Measurements from ENCODE around the gene IL17RB. TPM values are rescaled to one million over a fixed set of nuclear protein-coding genes. Genes with fewer than 3 reads are reported as not detected.

The IL17RB gene
- total RNA-seq, 1 experiment from 2014 or later: 9.8 TPM

GRCh38 chr3:53913401-53913800 lies 67.0 kb downstream of the IL17RB start:
- Mint-ChIP-seq H3K4me3 (no peak overlapping the region), H3K36me3 (ENCODE audit: insufficient read depth in 1 of 3, low read depth in 3 of 3) (no peaks in the 10 kb centered on the region), H3K4me1 (no peaks in the 10 kb centered on the region), H3K27ac (no peak overlapping the region), H3K9me3 (no peaks in the 10 kb centered on the region; a peak in 2 of 5 replicates), H3K27me3 (ENCODE audit: low read depth) (peaks cover 40% of the 10 kb centered on the region)
- Histone ChIP-seq H2BK120ac (ENCODE audit: low read depth, low read length, poor library complexity, severe bottlenecking) (no peak overlapping the region), H3K4me1 (ENCODE audit: insufficient read depth, low read length) (no peaks in the 10 kb centered on the region), H3K79me1 (ENCODE audit: insufficient read depth, low read depth, low read length, poor library complexity, severe bottlenecking) (no peaks in the 10 kb centered on the region), H2AK5ac (ENCODE audit: insufficient read length, low read length) (no peak overlapping the region), H2AFZ (ENCODE audit: low read length) (no peak overlapping the region), H3K79me2 (ENCODE audit: insufficient read depth, low read length) (no peaks in the 10 kb centered on the region), H4K91ac (ENCODE audit: insufficient read length, low read depth, low read length) (no peak overlapping the region), H3K4ac (ENCODE audit: low read depth, low read length) (no peak overlapping the region), H3K9me3 (ENCODE audit: control insufficient read depth, low read depth, low read length) (no peaks in the 10 kb centered on the region), H3K56ac (ENCODE audit: insufficient read length, low read depth, low read length) (no peak overlapping the region), H3T11ph (ENCODE audit: low read length) (no peak overlapping the region), H3K23ac (ENCODE audit: insufficient read length, low read depth, low read length) (no peak overlapping the region), H3K27me3 (ENCODE audit: insufficient read depth, low read length) (no peaks in the 10 kb centered on the region), H2BK20ac (ENCODE audit: low read depth, low read length, poor library complexity, severe bottlenecking) (no peak overlapping the region), H3K9ac (ENCODE audit: extremely low read depth, insufficient read length, low read length) (no peak overlapping the region), H2BK12ac (ENCODE audit: insufficient read length, low read depth, low read length) (no peak overlapping the region), H3K23me2 (ENCODE audit: insufficient read length, low read depth, low read length, poor library complexity, severe bottlenecking) (no peaks in the 10 kb centered on the region), H3K4me2 (ENCODE audit: insufficient read depth, insufficient read length, low read length) (no peak overlapping the region), H3K14ac (ENCODE audit: insufficient read depth, low read length) (no peak overlapping the region), H4K20me1 (ENCODE audit: control insufficient read depth, insufficient read depth, insufficient read length) (no peaks in the 10 kb centered on the region), H3K18ac (ENCODE audit: insufficient read length, low read depth, low read length) (no peak overlapping the region), H3K27ac (ENCODE audit: insufficient read length, low read depth, low read length) (no peak overlapping the region), H2BK15ac (ENCODE audit: low read depth, low read length) (no peak overlapping the region), H4K5ac (ENCODE audit: insufficient read length, low read depth, low read length) (no peak overlapping the region), H2BK5ac (ENCODE audit: insufficient read length, low read length) (no peak overlapping the region), H4K8ac (replicated peaks; ENCODE audit: insufficient read length, low read depth, low read length) (no peak overlapping the region)
- TF ChIP-seq CTCF (conservative IDR thresholded peaks at IDR 0.05): no peak
- no peak for DNase-seq
- no CpG with 5 or more reads among the region's 8 CpGs for WGBS (ENCODE audit: extremely low coverage, insufficient read length, low lambda C conversion rate)

Other genes with a start within 250 kb of the IL17RB start
- 8.2 and 11.0 TPM in 2 replicates for gene CHDH, start 149 bp upstream of the IL17RB start, total RNA-seq (2021)
- 36.7 and 39.2 TPM in 2 replicates for gene ACTR8, start 35.6 kb downstream of the IL17RB start, total RNA-seq (2021)
- gene SELENOK, start 45.3 kb downstream of the IL17RB start, total RNA-seq (2021): 30.3 and 34.6 TPM in 2 replicates

Data from H9 (cell line).